H9 (cell line): ENCODE data around the gene AKR1C3. TPM values are rescaled to one million over a fixed set of nuclear protein-coding genes. Genes with fewer than 3 reads are reported as not detected.

Experiments used
- DNase-seq: peaks from one replicate; pipeline ENCODE4 v3.0.0-alpha.2; 2017
- H2AFZ ChIP-seq: one replicate; pipeline ENCODE4 v1.6.1; 2013; ENCODE audit warnings: mild to moderate bottlenecking, low read length, control low read depth, moderate library complexity
- H2AK5ac ChIP-seq: 2 replicates; pipeline ENCODE4 v1.6.1; 2013; ENCODE audit warnings: low read length, control low read depth, mixed read lengths; ENCODE audit not compliant: insufficient read length
- H2BK120ac ChIP-seq: one replicate; pipeline ENCODE4 v1.6.1; 2013; ENCODE audit warnings: low read depth, mild to moderate bottlenecking, low read length, control low read depth, inconsistent platforms; ENCODE audit not compliant: poor library complexity, severe bottlenecking
- H2BK12ac ChIP-seq: 2 replicates; pipeline ENCODE4 v1.6.1; 2013; ENCODE audit warnings: low read length, control low read depth, mixed read lengths, low read depth; ENCODE audit not compliant: insufficient read length
- H2BK15ac ChIP-seq: 2 replicates; pipeline ENCODE4 v1.6.1; 2013; ENCODE audit warnings: low read depth, low read length, control low read depth
- H2BK20ac ChIP-seq: one replicate; pipeline ENCODE4 v1.6.1; 2013; ENCODE audit warnings: low read depth, mild to moderate bottlenecking, low read length, control low read depth, inconsistent platforms; ENCODE audit not compliant: poor library complexity, severe bottlenecking
- H2BK5ac ChIP-seq: 2 replicates; pipeline ENCODE4 v1.6.1; 2013; ENCODE audit warnings: low read length, control low read depth, mixed read lengths; ENCODE audit not compliant: insufficient read length
- H3K14ac ChIP-seq: 2 replicates; pipeline ENCODE4 v1.6.1; 2013; ENCODE audit warnings: low read length, control low read depth; ENCODE audit not compliant: insufficient read depth
- H3K18ac ChIP-seq: 2 replicates; pipeline ENCODE4 v1.6.1; 2013; ENCODE audit warnings: low read depth, mild to moderate bottlenecking, mixed read lengths, low read length, control low read depth; ENCODE audit not compliant: insufficient read length
- H3K23ac ChIP-seq: 2 replicates; pipeline ENCODE4 v1.6.1; 2013; ENCODE audit warnings: low read length, control low read depth, mixed read lengths, low read depth; ENCODE audit not compliant: insufficient read length
- H3K23me2 ChIP-seq: 2 replicates; pipeline ENCODE4 v1.6.1; 2013; ENCODE audit warnings: low read depth, mild to moderate bottlenecking, mixed read lengths, low read length, control low read depth; ENCODE audit not compliant: insufficient read length, poor library complexity, severe bottlenecking
- H3K27ac ChIP-seq: 2 replicates; pipeline ENCODE4 v1.5.1; 2013; ENCODE audit warnings: low read length, control low read depth, mixed read lengths, low read depth; ENCODE audit not compliant: insufficient read length
- H3K27me3 ChIP-seq: 2 replicates; pipeline ENCODE4 v1.6.1; 2013; ENCODE audit warnings: low read length, control low read depth, inconsistent platforms; ENCODE audit not compliant: insufficient read depth
- H3K4ac ChIP-seq: 2 replicates; pipeline ENCODE4 v1.6.1; 2013; ENCODE audit warnings: low read depth, mild to moderate bottlenecking, control low read depth, inconsistent platforms, low read length, moderate library complexity
- H3K4me1 ChIP-seq: 2 replicates; pipeline ENCODE4 v1.6.1; 2013; ENCODE audit warnings: low read length, control low read depth, inconsistent platforms; ENCODE audit not compliant: insufficient read depth
- H3K4me2 ChIP-seq: 2 replicates; pipeline ENCODE4 v1.6.1; 2013; ENCODE audit warnings: low read length, control low read depth, mixed read lengths; ENCODE audit not compliant: insufficient read length, insufficient read depth
- H3K56ac ChIP-seq: 2 replicates; pipeline ENCODE4 v1.6.1; 2013; ENCODE audit warnings: low read depth, mild to moderate bottlenecking, mixed read lengths, low read length, control low read depth; ENCODE audit not compliant: insufficient read length
- H3K79me1 ChIP-seq: 2 replicates; pipeline ENCODE4 v1.6.1; 2013; ENCODE audit warnings: low read depth, mild to moderate bottlenecking, moderate library complexity, low read length, control low read depth, inconsistent platforms; ENCODE audit not compliant: insufficient read depth, poor library complexity, severe bottlenecking
- H3K79me2 ChIP-seq: 2 replicates; pipeline ENCODE4 v1.6.1; 2013; ENCODE audit warnings: low read length, control low read depth, inconsistent platforms; ENCODE audit not compliant: insufficient read depth
- H3K9ac ChIP-seq: 2 replicates; pipeline ENCODE4 v1.6.1; 2013; ENCODE audit warnings: low read length, control low read depth, mixed read lengths; ENCODE audit not compliant: insufficient read length; ENCODE audit errors: extremely low read depth
- H3K9me3 ChIP-seq: one replicate; pipeline ENCODE4 v1.6.1; 2013; ENCODE audit warnings: low read depth, low read length, inconsistent platforms; ENCODE audit not compliant: control insufficient read depth
- H3T11ph ChIP-seq: one replicate; pipeline ENCODE4 v1.6.1; 2013; ENCODE audit warnings: mild to moderate bottlenecking, low read length, control low read depth, inconsistent platforms
- H4K20me1 ChIP-seq: one replicate; pipeline ENCODE4 v1.6.1; 2013; ENCODE audit not compliant: control insufficient read depth, insufficient read length, insufficient read depth
- H4K5ac ChIP-seq: 2 replicates; pipeline ENCODE4 v1.6.1; 2013; ENCODE audit warnings: low read depth, mild to moderate bottlenecking, mixed read lengths, low read length, control low read depth; ENCODE audit not compliant: insufficient read length
- H4K8ac ChIP-seq: replicated peaks from 2 replicates; pipeline ENCODE4 v1.6.1; 2013; ENCODE audit warnings: low read length, control low read depth, mixed read lengths, low read depth; ENCODE audit not compliant: insufficient read length
- H4K91ac ChIP-seq: 2 replicates; pipeline ENCODE4 v1.6.1; 2013; ENCODE audit warnings: low read depth, mild to moderate bottlenecking, moderate library complexity, mixed read lengths, low read length, control low read depth; ENCODE audit not compliant: insufficient read length
- H3K27ac Mint-ChIP-seq, 3 experiments: 2 replicates in 2 of 3; 3 replicates in 1 of 3; pipeline ENCODE4 v1.8.0; 2020 to 2021; ENCODE audit warnings: mixed read lengths in 3 of 3, mild to moderate bottlenecking in 1 of 3, moderate library complexity in 1 of 3
- H3K27me3 Mint-ChIP-seq: 2 replicates; pipeline ENCODE4 v1.8.0; 2021; ENCODE audit warnings: low read depth, mild to moderate bottlenecking, moderate library complexity, mixed read lengths
- H3K36me3 Mint-ChIP-seq, 3 experiments: 2 replicates in 2 of 3; 3 replicates in 1 of 3; pipeline ENCODE4 v1.8.0; 2020 to 2021; ENCODE audit warnings: low read depth in 3 of 3, mixed read lengths in 3 of 3; ENCODE audit not compliant: insufficient read depth in 1 of 3
- H3K4me1 Mint-ChIP-seq, 2 experiments: 2 replicates each; pipeline ENCODE4 v1.8.0; 2020; ENCODE audit warnings: mixed read lengths in 2 of 2
- H3K4me3 Mint-ChIP-seq, 2 experiments: 2 replicates in 1 of 2; 3 replicates in 1 of 2; pipeline ENCODE4 v1.8.0; 2020 to 2021; ENCODE audit warnings: mild to moderate bottlenecking in 2 of 2, mixed read lengths in 2 of 2, moderate library complexity in 1 of 2
- H3K9me3 Mint-ChIP-seq, 2 experiments: 2 replicates in 1 of 2; 3 replicates in 1 of 2; pipeline ENCODE4 v1.8.0; 2020; ENCODE audit warnings: mild to moderate bottlenecking in 2 of 2, mixed read lengths in 2 of 2, moderate library complexity in 1 of 2
- total RNA-seq: library from RNA; stranded (reverse); gene quantifications from 2 replicates; pipeline ENCODE4 v1.2.1, GENCODE V29; 2021
- TF ChIP-seq, protein P1 (sequence below): fragments of 200-600 bp; sonication (generic); conservative IDR thresholded peaks from 3 replicates; pipeline ENCODE4 v1.8.0; 2021; ENCODE audit warnings: antibody characterized with exemption, mild to moderate bottlenecking

AKR1C3 gene
- total RNA-seq, 1 experiment from 2014 or later, result 2.1 TPM

GRCh38 chr10:5123886-5124285 is 29.7 kb downstream of the AKR1C3 start:
- Histone ChIP-seq H4K8ac (no peak overlapping the region), H2AK5ac (no peak overlapping the region), H3K27me3 (no peaks in the 10 kb centered on the region), H2AFZ (no peak overlapping the region), H3K79me1 (no peaks in the 10 kb centered on the region), H3K4ac (no peak overlapping the region), H3K14ac (no peak overlapping the region), H3K27ac (no peak overlapping the region), H3K4me2 (no peak overlapping the region), H2BK20ac (no peak overlapping the region), H2BK12ac (no peak overlapping the region), H2BK15ac (no peak overlapping the region), H4K5ac (no peak overlapping the region), H3K23ac (no peak overlapping the region), H2BK5ac (no peak overlapping the region), H4K91ac (no peak overlapping the region), H3T11ph (no peak overlapping the region), H3K18ac (no peak overlapping the region), H3K79me2 (no peaks in the 10 kb centered on the region), H3K23me2 (no peaks in the 10 kb centered on the region), H3K9me3 (peaks cover 23% of the 10 kb centered on the region), H3K56ac (no peak overlapping the region), H3K9ac (no peak overlapping the region), H3K4me1 (no peaks in the 10 kb centered on the region), H2BK120ac (no peak overlapping the region), H4K20me1 (no peaks in the 10 kb centered on the region)
- TF ChIP-seq, protein P1, sequence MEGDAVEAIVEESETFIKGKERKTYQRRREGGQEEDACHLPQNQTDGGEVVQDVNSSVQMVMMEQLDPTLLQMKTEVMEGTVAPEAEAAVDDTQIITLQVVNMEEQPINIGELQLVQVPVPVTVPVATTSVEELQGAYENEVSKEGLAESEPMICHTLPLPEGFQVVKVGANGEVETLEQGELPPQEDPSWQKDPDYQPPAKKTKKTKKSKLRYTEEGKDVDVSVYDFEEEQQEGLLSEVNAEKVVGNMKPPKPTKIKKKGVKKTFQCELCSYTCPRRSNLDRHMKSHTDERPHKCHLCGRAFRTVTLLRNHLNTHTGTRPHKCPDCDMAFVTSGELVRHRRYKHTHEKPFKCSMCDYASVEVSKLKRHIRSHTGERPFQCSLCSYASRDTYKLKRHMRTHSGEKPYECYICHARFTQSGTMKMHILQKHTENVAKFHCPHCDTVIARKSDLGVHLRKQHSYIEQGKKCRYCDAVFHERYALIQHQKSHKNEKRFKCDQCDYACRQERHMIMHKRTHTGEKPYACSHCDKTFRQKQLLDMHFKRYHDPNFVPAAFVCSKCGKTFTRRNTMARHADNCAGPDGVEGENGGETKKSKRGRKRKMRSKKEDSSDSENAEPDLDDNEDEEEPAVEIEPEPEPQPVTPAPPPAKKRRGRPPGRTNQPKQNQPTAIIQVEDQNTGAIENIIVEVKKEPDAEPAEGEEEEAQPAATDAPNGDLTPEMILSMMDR, result no peak
- Mint-ChIP-seq H3K27ac (no peak overlapping the region), H3K27me3 (peaks cover 2% of the 10 kb centered on the region), H3K9me3 (peaks cover 56 to 79% of the 10 kb centered on the region in 2 experiments), H3K4me3 (no peak overlapping the region), H3K4me1 (no peaks in the 10 kb centered on the region), H3K36me3 (peaks cover 3 to 5% (median 4%) of the 10 kb centered on the region in 3 experiments; a peak in 4 of 7 replicates)
- no peak for DNase-seq
